Adrenal gland (tissue), 12 donors: ENCODE data around the gene CATSPER3. TPM values are rescaled to one million over a fixed set of nuclear protein-coding genes. Genes with fewer than 3 reads are reported as not detected.
"Not testable (repeated sequence)": the region's sequence is repeated elsewhere in the genome, so short reads cannot be mapped to it uniquely, and the experiment has no call there.

ENCODE experiments used
- DNase-seq, 7 donors: peaks; one replicate each; pipeline ENCODE4 v3.0.0-alpha.2; 2019 to 2020
- H3K27ac ChIP-seq, 5 donors: fragments of 200-600 bp; sonication (generic) in 4 of 5; 1 replicate in 3 of 5; 2 replicates in 2 of 5; pipeline versions ENCODE4 v1.5.1 to v1.8.0; 2016 to 2020; ENCODE audit warnings: mild to moderate bottlenecking in 1 of 5
- H3K27me3 ChIP-seq: fragments of 200-600 bp; 2 replicates; pipeline ENCODE4 v1.8.0; 2021
- H3K36me3 ChIP-seq, 2 donors: fragments of 200-600 bp; replicated peaks in 1 of 2; 1 replicate in 1 of 2; 2 replicates in 1 of 2; pipeline versions ENCODE4 v1.5.1 to v1.8.0; 2018 to 2022
- H3K4me1 ChIP-seq, 2 donors: fragments of 200-600 bp; replicated peaks in 1 of 2; 1 replicate in 1 of 2; 2 replicates in 1 of 2; pipeline versions ENCODE4 v1.5.1 to v1.8.0; 2018 to 2021
- H3K4me3 ChIP-seq, 4 donors: fragments of 200-600 bp; sonication (generic) in 3 of 4; one replicate each; pipeline ENCODE4 v1.5.1; 2016 to 2018
- H3K9me3 ChIP-seq, 3 donors: fragments of 200-600 bp; sonication (generic) in 1 of 3; replicated peaks in 1 of 3; 1 replicate in 2 of 3; 2 replicates in 1 of 3; pipeline versions ENCODE4 v1.5.1 to v1.8.0; 2016 to 2021
- POLR2A ChIP-seq, 2 donors: fragments of 450-650 bp; IDR thresholded peaks; one replicate each; pipeline ENCODE4 v1.6.1; 2017; ENCODE audit warnings: antibody characterized with exemption in 2 of 2, mild to moderate bottlenecking in 2 of 2, moderate library complexity in 1 of 2
- WGBS, 4 donors: extraction: QIAGEN DNeasy Blood & Tissue Kit in 2 of 4; methylation state at CpG; one replicate each; pipeline versions ENCODE4 v1.1.5 to v1.1.7; 2013 to 2017; 5-methylcytosine and 5-hydroxymethylcytosine counted together
- intact Hi-C, 2 donors: fragments of 100-400 bp; cut with DNase I; formaldehyde crosslinking; loops; one replicate each; pipeline versions ENCODE4 v1.14.1 to v1.15.0; 2022 to 2023
- polyA plus RNA-seq, 3 donors: library from polyadenylated mRNA; stranded (reverse); fragments of 200-250 nt in 2 of 3; fragments of 350-450 nt in 1 of 3; fragmentation: Illumina TruSeq in 1 of 3; extraction: RNeasy Lipid Tissue Mini Kit (QIAGEN cat#74804) in 1 of 3; gene quantifications; one replicate each; pipeline ENCODE4 v1.2.3, GENCODE V29; 2013 to 2014
- total RNA-seq, 9 donors: library from RNA; depleted of rRNA in 4 of 9; stranded (reverse); fragments of >200 nt in 4 of 9; fragments of 120-200 nt in 1 of 9; fragmentation: NEBNext Ultra II Directional in 1 of 9; extraction: Animal tissue kit (Norgen Biotek cat#: 25700) in 1 of 9; gene quantifications; one replicate each; pipeline versions ENCODE4 v1.1.0 to v1.2.4, GENCODE V29; 2013 to 2023
- TF ChIP-seq, protein P1 (sequence below), 6 experiments: fragments of 450-650 bp in 4 of 6; fragments of 200-600 bp in 2 of 6; sonication (generic) in 1 of 6; IDR thresholded peaks; 1 replicate in 5 of 6; 2 replicates in 1 of 6; pipeline versions ENCODE4 v1.5.1 to v1.8.0; 2016 to 2021; ENCODE audit warnings: antibody characterized with exemption in 6 of 6, mild to moderate bottlenecking in 2 of 6, moderate library complexity in 1 of 6
- donor health status: healthy with polysubstance abuse.
- donor health status: Bipolar disorder and iron deficiency.
- donor health status: DM: yes; HTN: yes; CAD: no.
- donor health status: DM: no; HTN: no; CAD: no.
- donor health status: DM: no; HTN: no; CAD: no.
- donor health status: DM: yes; HTN: yes; CAD: no.

Gene CATSPER3
- total and polyA plus RNA-seq, 12 donors = 0.28 to 2.7 (median 0.80) TPM; not detected in 2

DNA sequence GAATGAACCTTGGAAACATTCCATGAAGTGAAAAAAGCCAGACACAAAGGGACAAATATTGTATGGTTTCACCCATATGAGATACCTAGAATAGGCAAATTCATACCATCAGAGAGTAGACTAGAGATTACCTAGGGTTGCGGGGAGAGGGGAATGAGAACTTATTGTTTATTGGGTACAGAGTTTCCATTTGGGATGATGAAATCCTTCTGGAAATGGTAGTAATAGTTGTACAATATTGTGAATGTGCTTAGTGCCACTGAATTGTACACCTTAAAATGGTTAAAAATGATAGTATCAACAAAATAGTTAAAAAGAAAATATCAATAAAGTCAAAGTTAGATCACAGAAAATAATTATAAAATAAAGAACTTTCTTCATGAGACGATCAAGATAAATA is 25.5 kb downstream of the CATSPER3 start:
- Histone ChIP-seq H3K4me1 (no peaks in the 10 kb centered on the region), H3K9me3 (no peaks in the 10 kb centered on the region), H3K27me3 (no peaks in the 10 kb centered on the region), H3K36me3 (no peaks in the 10 kb centered on the region), H3K4me3 (no peak overlapping the region), H3K27ac (no peak overlapping the region)
- DNase-seq = no peak
- intact Hi-C loops = no loop called here
- 91 to 98% (median 95%) methylated on average over 2 of the region's 2 CpGs for WGBS, 4 donors
- TF ChIP-seq, protein P1, sequence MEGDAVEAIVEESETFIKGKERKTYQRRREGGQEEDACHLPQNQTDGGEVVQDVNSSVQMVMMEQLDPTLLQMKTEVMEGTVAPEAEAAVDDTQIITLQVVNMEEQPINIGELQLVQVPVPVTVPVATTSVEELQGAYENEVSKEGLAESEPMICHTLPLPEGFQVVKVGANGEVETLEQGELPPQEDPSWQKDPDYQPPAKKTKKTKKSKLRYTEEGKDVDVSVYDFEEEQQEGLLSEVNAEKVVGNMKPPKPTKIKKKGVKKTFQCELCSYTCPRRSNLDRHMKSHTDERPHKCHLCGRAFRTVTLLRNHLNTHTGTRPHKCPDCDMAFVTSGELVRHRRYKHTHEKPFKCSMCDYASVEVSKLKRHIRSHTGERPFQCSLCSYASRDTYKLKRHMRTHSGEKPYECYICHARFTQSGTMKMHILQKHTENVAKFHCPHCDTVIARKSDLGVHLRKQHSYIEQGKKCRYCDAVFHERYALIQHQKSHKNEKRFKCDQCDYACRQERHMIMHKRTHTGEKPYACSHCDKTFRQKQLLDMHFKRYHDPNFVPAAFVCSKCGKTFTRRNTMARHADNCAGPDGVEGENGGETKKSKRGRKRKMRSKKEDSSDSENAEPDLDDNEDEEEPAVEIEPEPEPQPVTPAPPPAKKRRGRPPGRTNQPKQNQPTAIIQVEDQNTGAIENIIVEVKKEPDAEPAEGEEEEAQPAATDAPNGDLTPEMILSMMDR (IDR thresholded peaks at IDR 0.05) = no peak
- no peak for TF ChIP-seq POLR2A (IDR thresholded peaks at IDR 0.05)

DNA sequence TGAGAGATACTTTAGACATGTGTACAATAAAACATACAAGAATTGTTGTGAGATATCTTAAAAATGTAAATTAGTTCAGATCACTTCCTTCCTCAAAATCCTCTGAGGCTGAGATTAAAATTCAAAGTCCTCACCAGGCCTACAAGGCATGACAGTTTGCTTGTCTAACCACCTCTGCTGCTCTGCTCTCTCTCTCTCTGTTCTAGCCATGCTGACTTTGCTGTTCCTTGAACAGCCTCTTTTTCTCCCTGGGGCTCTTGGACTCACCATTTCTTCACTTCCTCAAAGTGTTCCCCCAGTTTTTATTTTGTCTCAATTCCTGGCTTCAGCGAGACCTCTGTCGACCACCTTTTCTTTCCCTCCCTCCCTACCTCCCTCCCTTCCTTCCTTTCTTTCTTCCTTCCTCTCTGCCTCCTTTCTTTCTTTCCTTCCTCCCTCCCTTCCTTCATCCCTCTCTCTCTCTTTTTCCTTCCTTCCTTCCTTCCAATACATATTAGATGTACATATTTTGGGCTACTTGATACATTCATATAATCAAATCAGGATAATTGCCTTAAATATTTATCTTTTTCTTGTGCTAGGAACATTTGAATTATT is 27.0 kb downstream of the CATSPER3 start:
- Histone ChIP-seq H3K27me3 (no peaks in the 10 kb centered on the region), H3K27ac (no peak overlapping the region), H3K4me3 (no peak overlapping the region), H3K36me3 (no peaks in the 10 kb centered on the region), H3K4me1 (no peaks in the 10 kb centered on the region), H3K9me3 (no peaks in the 10 kb centered on the region)
- 59 to 75% (median 64%) methylated on average over 2 of the region's 2 CpGs for WGBS, 4 donors
- intact Hi-C loops = no loop called here
- no peak for DNase-seq
- TF ChIP-seq, protein P1 (IDR thresholded peaks at IDR 0.05) = no peak
- TF ChIP-seq POLR2A (IDR thresholded peaks at IDR 0.05) = no peak

DNA sequence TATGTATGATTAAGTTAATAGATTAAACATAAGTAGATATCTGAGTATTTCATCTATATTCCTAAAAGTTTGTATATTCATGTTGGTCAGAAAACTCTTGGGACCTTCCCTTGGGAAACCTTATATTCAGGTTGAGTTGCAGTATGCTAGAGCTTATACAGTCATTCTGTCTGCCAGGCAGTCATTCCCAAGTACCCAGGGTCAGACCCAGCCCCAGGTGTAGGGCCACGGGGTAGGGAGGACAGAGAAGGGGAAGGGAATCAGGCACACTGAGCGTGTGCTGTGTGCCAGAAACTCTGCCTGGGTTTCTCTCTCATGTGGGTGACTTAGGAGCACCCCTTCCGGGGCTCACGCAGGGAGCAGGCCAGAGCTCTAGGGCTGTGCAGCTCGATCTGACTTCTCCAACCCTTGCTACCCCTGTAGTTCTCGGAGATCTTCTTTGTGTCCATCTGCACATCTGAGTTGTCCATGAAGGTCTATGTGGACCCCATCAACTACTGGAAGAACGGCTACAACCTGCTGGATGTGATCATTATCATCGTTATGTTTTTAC is 28.2 kb downstream of the CATSPER3 start:
- H3K36me3 ChIP-seq = no peaks in the 10 kb centered on the region
- DNase-seq = no peak
- no peak overlapping the region for H3K4me3 ChIP-seq
- intact Hi-C loops = no loop called here
- no peaks in the 10 kb centered on the region for H3K27me3 ChIP-seq
- H3K4me1 ChIP-seq = no peaks in the 10 kb centered on the region
- WGBS, 4 donors = 86 to 89% (median 88%) methylated on average over 8 of the region's 8 CpGs
- H3K27ac ChIP-seq = no peak overlapping the region
- no peak for TF ChIP-seq POLR2A (IDR thresholded peaks at IDR 0.05)
- TF ChIP-seq, protein P1 (IDR thresholded peaks at IDR 0.05) = no peak
- no peaks in the 10 kb centered on the region for H3K9me3 ChIP-seq

GRCh38 chr5:134997015-134997414 is 29.3 kb downstream of the CATSPER3 start:
- Histone ChIP-seq H3K4me3 (no peak overlapping the region), H3K27me3 (no peaks in the 10 kb centered on the region), H3K36me3 (no peaks in the 10 kb centered on the region), H3K9me3 (no peaks in the 10 kb centered on the region), H3K27ac (no peak overlapping the region), H3K4me1 (no peaks in the 10 kb centered on the region)
- intact Hi-C loops = no loop called here
- WGBS, 4 donors = 70 to 87% (median 84%) methylated on average over 5 to 11 of the region's 11 CpGs
- DNase-seq = no peak
- no peak for TF ChIP-seq POLR2A (IDR thresholded peaks at IDR 0.05)
- TF ChIP-seq, protein P1 (IDR thresholded peaks at IDR 0.05) = no peak

GRCh38 chr5:134998068-134998467 is 30.4 kb downstream of the CATSPER3 start:
- H3K27ac ChIP-seq, DNase-seq, H3K27me3 ChIP-seq, H3K4me1 ChIP-seq, intact Hi-C loops, H3K36me3 ChIP-seq, H3K4me3 ChIP-seq, H3K9me3 ChIP-seq: not testable (repeated sequence)
- WGBS, 4 donors = 90 to 95% (median 93%) methylated on average over 5 of the region's 5 CpGs
